Type B pancreatic cell (in vitro differentiated cells): ENCODE results near the gene FAM47C. TPM values are rescaled to one million over a fixed set of nuclear protein-coding genes. Genes with fewer than 3 reads are reported as not detected.
"Not testable (repeated sequence)": the region's sequence is repeated elsewhere in the genome, so short reads cannot be mapped to it uniquely, and the experiment has no call there.

ENCODE experiments used
- DNase-seq: peaks from one replicate; pipeline ENCODE4 v3.0.0; 2021; ENCODE audit warnings: mixed read lengths; ENCODE audit not compliant: unreplicated experiment; ENCODE audit errors: extremely low spot score
- H3K27ac Mint-ChIP-seq: 2 replicates; pipeline ENCODE4 v1.8.0; 2021; ENCODE audit warnings: mild to moderate bottlenecking, mixed read lengths
- H3K27me3 Mint-ChIP-seq: 2 replicates; pipeline ENCODE4 v1.8.0; 2021; ENCODE audit warnings: mixed read lengths
- H3K36me3 Mint-ChIP-seq: 2 replicates; pipeline ENCODE4 v1.8.0; 2021; ENCODE audit warnings: mixed read lengths
- H3K4me1 Mint-ChIP-seq: one replicate; pipeline ENCODE4 v1.8.0; 2021; ENCODE audit warnings: mixed read lengths; ENCODE audit not compliant: unreplicated experiment
- H3K4me3 Mint-ChIP-seq: 2 replicates; pipeline ENCODE4 v1.8.0; 2021; ENCODE audit warnings: mild to moderate bottlenecking, mixed read lengths
- H3K9me3 Mint-ChIP-seq: 2 replicates; pipeline ENCODE4 v1.8.0; 2021; ENCODE audit warnings: mixed read lengths
- CTCF ChIP-seq: fragments of 200-600 bp; sonication (generic); conservative IDR thresholded peaks from 2 replicates; pipeline ENCODE4 v1.5.0; 2021; ENCODE audit warnings: antibody characterized with exemption, mild to moderate bottlenecking
- total RNA-seq: library from RNA; stranded (reverse); gene quantifications from 2 replicates; pipeline ENCODE4 v1.2.1, GENCODE V29; 2021; ENCODE audit warnings: low replicate concordance

Gene FAM47C
- total RNA-seq, 1 donor from 2014 or later, result not detected

GRCh38 chrX:37010496-37010895, 2.3 kb downstream of the FAM47C start:
- no peak overlapping the region for H3K4me3 Mint-ChIP-seq
- no peaks in the 10 kb centered on the region for H3K36me3 Mint-ChIP-seq
- no peaks in the 10 kb centered on the region for H3K27me3 Mint-ChIP-seq
- H3K4me1 Mint-ChIP-seq, result no peaks in the 10 kb centered on the region
- DNase-seq, result no peak
- no peaks in the 10 kb centered on the region for H3K9me3 Mint-ChIP-seq
- no peak for TF ChIP-seq CTCF
- no peak overlapping the region for H3K27ac Mint-ChIP-seq

GRCh38 chrX:37034260-37034659, 26.1 kb downstream of the FAM47C start:
- not testable (repeated sequence) for H3K4me1 Mint-ChIP-seq, H3K27me3 Mint-ChIP-seq, H3K4me3 Mint-ChIP-seq

GRCh38 chrX:37036674-37037220, 28.6 kb downstream of the FAM47C start:
- not testable (repeated sequence) for H3K4me1 Mint-ChIP-seq, H3K27me3 Mint-ChIP-seq, H3K9me3 Mint-ChIP-seq, H3K4me3 Mint-ChIP-seq, DNase-seq, H3K36me3 Mint-ChIP-seq, H3K27ac Mint-ChIP-seq

More at GRCh38 chrX:37034260-37034659, 26.1 kb downstream of the FAM47C start:
- not testable (repeated sequence) for DNase-seq, H3K9me3 Mint-ChIP-seq, H3K36me3 Mint-ChIP-seq, H3K27ac Mint-ChIP-seq

GRCh38 chrX:37038814-37039213, 30.6 kb downstream of the FAM47C start:
- H3K27ac Mint-ChIP-seq, H3K27me3 Mint-ChIP-seq, H3K9me3 Mint-ChIP-seq, H3K4me1 Mint-ChIP-seq, DNase-seq, H3K4me3 Mint-ChIP-seq, H3K36me3 Mint-ChIP-seq: not testable (repeated sequence)

GRCh38 chrX:37042956-37043885, 35.1 kb downstream of the FAM47C start:
- not testable (repeated sequence) for H3K27ac Mint-ChIP-seq, H3K27me3 Mint-ChIP-seq, H3K4me1 Mint-ChIP-seq, H3K9me3 Mint-ChIP-seq, H3K4me3 Mint-ChIP-seq, DNase-seq, H3K36me3 Mint-ChIP-seq

GRCh38 chrX:37047776-37048175, 39.6 kb downstream of the FAM47C start:
- H3K36me3 Mint-ChIP-seq, result no peaks in the 10 kb centered on the region
- no peak overlapping the region for H3K4me3 Mint-ChIP-seq
- H3K9me3 Mint-ChIP-seq, result peaks cover 4% of the 10 kb centered on the region
- no peaks in the 10 kb centered on the region for H3K27me3 Mint-ChIP-seq
- DNase-seq, result no peak
- no peak for TF ChIP-seq CTCF
- H3K27ac Mint-ChIP-seq, result no peak overlapping the region
- no peaks in the 10 kb centered on the region for H3K4me1 Mint-ChIP-seq

- H3K4me1 Mint-ChIP-seq, H3K27me3 Mint-ChIP-seq, H3K36me3 Mint-ChIP-seq, H3K9me3 Mint-ChIP-seq, H3K4me3 Mint-ChIP-seq, DNase-seq, H3K27ac Mint-ChIP-seq: not testable (repeated sequence)
Measured at GRCh38 chrX:37057572-37057971, 49.4 kb downstream of the FAM47C start.

GRCh38 chrX:37060999-37061398, 52.8 kb downstream of the FAM47C start:
- Mint-ChIP-seq H3K36me3 (no peaks in the 10 kb centered on the region), H3K9me3 (peaks cover 6% of the 10 kb centered on the region), H3K4me3 (no peak overlapping the region), H3K27ac (no peak overlapping the region), H3K4me1 (no peaks in the 10 kb centered on the region), H3K27me3 (peaks cover 4% of the 10 kb centered on the region)
- DNase-seq, result no peak
- TF ChIP-seq CTCF, result peak; percentile 75
